22Rv1 (cell line): Measurements from ENCODE around the gene CFAP46.
"Not testable (repeated sequence)": the region's sequence is repeated elsewhere in the genome, so short reads cannot be mapped to it uniquely, and the experiment has no call there.

Experiments used
- CTCF ChIP-seq: fragments of 450-650 bp; IDR thresholded peaks from 2 replicates; pipeline ENCODE4 v1.5.1; 2017; ENCODE audit warnings: mild to moderate bottlenecking
- ZFX ChIP-seq: fragments of 450-650 bp; IDR thresholded peaks from 2 replicates; pipeline ENCODE4 v1.6.1; 2017; ENCODE audit warnings: antibody characterized with exemption, borderline replicate concordance

GRCh38 chr10:132964707-132965410 is 22.5 kb upstream of the CFAP46 start:
- not testable (repeated sequence) for TF ChIP-seq CTCF, ZFX
